ENCODE data around the gene CDK16. TPM values are rescaled to one million over a fixed set of nuclear protein-coding genes. Genes with fewer than 3 reads are reported as not detected.
A peak's percentile ranks its signal among the peaks of the same experiment; 100 is the strongest.

Gene CDK16
- total and polyA plus RNA-seq, 2 donors (not counting 1 experiment from before 2014, with no cell fraction given): 68.2 to 92.9 TPM

DNA sequence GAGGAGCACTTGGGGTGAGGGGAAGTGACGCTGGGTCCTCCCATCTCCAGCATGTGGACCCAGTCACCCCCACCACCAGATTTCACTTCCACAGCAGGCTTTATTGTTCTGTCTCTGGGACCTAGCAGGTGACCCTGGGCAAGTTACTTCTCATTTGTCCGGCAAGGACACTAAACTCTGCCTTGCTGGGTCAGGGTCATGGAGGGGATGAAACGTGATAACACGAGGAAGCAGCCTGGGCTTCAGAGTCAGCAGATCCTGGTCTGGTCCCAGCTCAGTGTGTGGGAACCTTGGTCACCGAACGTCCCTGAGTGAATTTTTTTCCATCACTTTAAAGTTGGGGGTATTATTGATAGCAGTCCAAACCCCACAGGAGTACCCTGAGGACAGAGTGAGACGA is 21.0 kb upstream of the CDK16 start:
- intact Hi-C loops (cut with micrococcal nuclease): no loop called here
- no peak overlapping the region for H3K9ac ChIP-seq (ENCODE audit: low read length)
- CTCF ChIA-PET: interaction anchor here (1.0 kb wide), 1 partner anchor 187 kb away, joined by 3 read pairs; no protein-coding TSS in a partner anchor
- H3K4me1 Mint-ChIP-seq: peaks cover 49% of the 10 kb centered on the region
- no peak overlapping the region for H3K27ac Mint-ChIP-seq
- H3K4me1 ChIP-seq (ENCODE audit: control insufficient read depth in 2 of 2, insufficient read depth in 2 of 2, low read length in 2 of 2): peaks cover 44% of the 10 kb centered on the region in 2 donors
- no peaks in the 10 kb centered on the region for H3K27me3 ChIP-seq (replicated peaks in 1 of 4; ENCODE audit: control extremely low read depth in 1 of 4, control insufficient read depth in 3 of 4, insufficient read depth in 4 of 4, low read length in 3 of 4)
- TF ChIP-seq, protein P1, sequence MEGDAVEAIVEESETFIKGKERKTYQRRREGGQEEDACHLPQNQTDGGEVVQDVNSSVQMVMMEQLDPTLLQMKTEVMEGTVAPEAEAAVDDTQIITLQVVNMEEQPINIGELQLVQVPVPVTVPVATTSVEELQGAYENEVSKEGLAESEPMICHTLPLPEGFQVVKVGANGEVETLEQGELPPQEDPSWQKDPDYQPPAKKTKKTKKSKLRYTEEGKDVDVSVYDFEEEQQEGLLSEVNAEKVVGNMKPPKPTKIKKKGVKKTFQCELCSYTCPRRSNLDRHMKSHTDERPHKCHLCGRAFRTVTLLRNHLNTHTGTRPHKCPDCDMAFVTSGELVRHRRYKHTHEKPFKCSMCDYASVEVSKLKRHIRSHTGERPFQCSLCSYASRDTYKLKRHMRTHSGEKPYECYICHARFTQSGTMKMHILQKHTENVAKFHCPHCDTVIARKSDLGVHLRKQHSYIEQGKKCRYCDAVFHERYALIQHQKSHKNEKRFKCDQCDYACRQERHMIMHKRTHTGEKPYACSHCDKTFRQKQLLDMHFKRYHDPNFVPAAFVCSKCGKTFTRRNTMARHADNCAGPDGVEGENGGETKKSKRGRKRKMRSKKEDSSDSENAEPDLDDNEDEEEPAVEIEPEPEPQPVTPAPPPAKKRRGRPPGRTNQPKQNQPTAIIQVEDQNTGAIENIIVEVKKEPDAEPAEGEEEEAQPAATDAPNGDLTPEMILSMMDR (IDR thresholded peaks at IDR 0.05): no peak
- TF ChIP-seq EZH2 (IDR thresholded peaks at IDR 0.05; ENCODE audit: borderline replicate concordance, insufficient read depth, low read depth, low read length, poor library complexity, severe bottlenecking): no peak
- peak overlapping the region; percentile 80 for H3K4me2 ChIP-seq (replicated peaks; ENCODE audit: low read depth, low read length, poor library complexity, severe bottlenecking)
- WGBS (ENCODE audit: insufficient coverage): 100% methylated on average over 2 of the region's 7 CpGs
- H3K36me3 ChIP-seq (replicated peaks in 1 of 2; ENCODE audit: control extremely low read depth in 1 of 2, control insufficient read depth in 1 of 2, extremely low read depth in 1 of 2, insufficient read depth in 2 of 2, low read length in 1 of 2): peaks cover 0 to 51% of the 10 kb centered on the region in 2 experiments
- POLR2A ChIA-PET: interaction anchor here (0.5 kb wide), 1 partner anchor 83 kb away, joined by 3 read pairs; no protein-coding TSS in a partner anchor
- ATAC-seq (ENCODE audit: low read depth) (no peak), DNase-seq (no peak)
- peak overlapping the region; percentile 52 for H3K4me3 Mint-ChIP-seq
- H3K9me3 Mint-ChIP-seq (ENCODE audit: insufficient read depth): no peaks in the 10 kb centered on the region
- no peaks in the 10 kb centered on the region for H3K27me3 Mint-ChIP-seq
- H3K79me2 ChIP-seq (ENCODE audit: control insufficient read depth, insufficient read depth, low read length): peaks cover 72% of the 10 kb centered on the region
- peaks cover 57% of the 10 kb centered on the region for H4K20me1 ChIP-seq (ENCODE audit: control insufficient read depth, insufficient read depth, low read length, poor library complexity, severe bottlenecking)
- H3K4me3 ChIP-seq (ENCODE audit: control extremely low read depth in 1 of 5, extremely low read depth in 1 of 5, insufficient read depth in 1 of 5, low read depth in 2 of 5, low read length in 4 of 5): no peak overlapping the region
- H2AFZ ChIP-seq (ENCODE audit: insufficient read depth, low read depth, low read length, poor library complexity, severe bottlenecking): no peak overlapping the region
- H3K9me3 ChIP-seq (ENCODE audit: control extremely low read depth in 1 of 3, control insufficient read depth in 2 of 3, insufficient read depth in 1 of 3, low read length in 2 of 3): no peaks in the 10 kb centered on the region
- no peak overlapping the region for H3K27ac ChIP-seq (ENCODE audit: low read length in 2 of 2)

GRCh38 chrX:47198026-47198686 is 20.3 kb upstream of the CDK16 start:
- Histone ChIP-seq H2AFZ (ENCODE audit: insufficient read depth, low read depth, low read length, poor library complexity, severe bottlenecking) (no peak overlapping the region), H3K9me3 (ENCODE audit: control extremely low read depth in 1 of 3, control insufficient read depth in 2 of 3, insufficient read depth in 1 of 3, low read length in 2 of 3) (no peaks in the 10 kb centered on the region), H3K4me2 (replicated peaks; ENCODE audit: low read depth, low read length, poor library complexity, severe bottlenecking) (no peak overlapping the region), H4K20me1 (ENCODE audit: control insufficient read depth, insufficient read depth, low read length, poor library complexity, severe bottlenecking) (peaks cover 58% of the 10 kb centered on the region), H3K27me3 (replicated peaks in 1 of 4; ENCODE audit: control extremely low read depth in 1 of 4, control insufficient read depth in 3 of 4, insufficient read depth in 4 of 4, low read length in 3 of 4) (no peaks in the 10 kb centered on the region), H3K4me1 (ENCODE audit: control insufficient read depth in 2 of 2, insufficient read depth in 2 of 2, low read length in 2 of 2) (peaks cover 37 to 39% of the 10 kb centered on the region in 2 donors), H3K79me2 (ENCODE audit: control insufficient read depth, insufficient read depth, low read length) (peaks cover 68% of the 10 kb centered on the region), H3K27ac (ENCODE audit: low read length in 2 of 2) (no peak overlapping the region), H3K36me3 (replicated peaks in 1 of 2; ENCODE audit: control extremely low read depth in 1 of 2, control insufficient read depth in 1 of 2, extremely low read depth in 1 of 2, insufficient read depth in 2 of 2, low read length in 1 of 2) (peaks cover 0 to 57% of the 10 kb centered on the region in 2 experiments), H3K4me3 (ENCODE audit: control extremely low read depth in 1 of 5, extremely low read depth in 1 of 5, insufficient read depth in 1 of 5, low read depth in 2 of 5, low read length in 4 of 5) (no peak overlapping the region), H3K9ac (ENCODE audit: low read length) (no peak overlapping the region)
- POLR2A ChIA-PET: interaction anchor here (0.5 kb wide), 1 partner anchor 83 kb away, joined by 3 read pairs; no protein-coding TSS in a partner anchor
- intact Hi-C loops (cut with micrococcal nuclease): no loop called here
- DNase-seq: no peak
- peaks cover 43% of the 10 kb centered on the region for H3K4me1 Mint-ChIP-seq
- no peak overlapping the region for H3K27ac Mint-ChIP-seq
- no peaks in the 10 kb centered on the region for H3K9me3 Mint-ChIP-seq (ENCODE audit: insufficient read depth)
- no peak for ATAC-seq (ENCODE audit: low read depth)
- CTCF ChIA-PET: no interaction called here
- H3K4me3 Mint-ChIP-seq: no peak overlapping the region
- 100% methylated on average over 1 of the region's 10 CpGs for WGBS (ENCODE audit: insufficient coverage)
- no peaks in the 10 kb centered on the region for H3K27me3 Mint-ChIP-seq
- TF ChIP-seq, protein P1 (IDR thresholded peaks at IDR 0.05): no peak
- TF ChIP-seq EZH2 (IDR thresholded peaks at IDR 0.05; ENCODE audit: borderline replicate concordance, insufficient read depth, low read depth, low read length, poor library complexity, severe bottlenecking): no peak

All from B cell (primary cell).